GM12873 (cell line): ENCODE results near the gene CDH13.

Experiments used
- TF ChIP-seq, protein P1 (sequence below): IDR thresholded peaks from 2 replicates; pipeline ENCODE4 v1.5.1; 2012; ENCODE audit warnings: low read depth, mild to moderate bottlenecking, moderate library complexity, low read length, control low read depth; ENCODE audit not compliant: insufficient read depth; ENCODE audit errors: missing control alignments

The CDH13 gene

DNA sequence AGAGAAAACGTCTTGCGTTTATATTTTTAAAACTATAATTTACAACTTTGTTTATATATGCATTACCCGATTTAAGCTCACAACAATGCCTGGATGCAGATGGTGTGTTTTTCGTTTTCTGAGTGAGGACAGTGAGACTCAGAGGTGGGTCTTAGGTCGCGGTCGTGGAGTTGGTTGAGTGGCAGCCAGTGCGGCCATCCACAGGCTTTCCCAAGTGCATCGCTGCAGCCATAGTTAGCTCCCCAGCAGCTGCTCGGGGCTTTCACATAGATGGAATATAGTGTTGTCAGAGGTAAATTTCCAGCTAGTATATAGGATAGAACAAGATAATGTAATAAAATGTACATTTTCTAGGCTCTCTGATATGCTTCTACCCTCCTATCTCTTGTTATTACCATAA lies 417.8 kb downstream of the CDH13 start:
- TF ChIP-seq, protein P1, sequence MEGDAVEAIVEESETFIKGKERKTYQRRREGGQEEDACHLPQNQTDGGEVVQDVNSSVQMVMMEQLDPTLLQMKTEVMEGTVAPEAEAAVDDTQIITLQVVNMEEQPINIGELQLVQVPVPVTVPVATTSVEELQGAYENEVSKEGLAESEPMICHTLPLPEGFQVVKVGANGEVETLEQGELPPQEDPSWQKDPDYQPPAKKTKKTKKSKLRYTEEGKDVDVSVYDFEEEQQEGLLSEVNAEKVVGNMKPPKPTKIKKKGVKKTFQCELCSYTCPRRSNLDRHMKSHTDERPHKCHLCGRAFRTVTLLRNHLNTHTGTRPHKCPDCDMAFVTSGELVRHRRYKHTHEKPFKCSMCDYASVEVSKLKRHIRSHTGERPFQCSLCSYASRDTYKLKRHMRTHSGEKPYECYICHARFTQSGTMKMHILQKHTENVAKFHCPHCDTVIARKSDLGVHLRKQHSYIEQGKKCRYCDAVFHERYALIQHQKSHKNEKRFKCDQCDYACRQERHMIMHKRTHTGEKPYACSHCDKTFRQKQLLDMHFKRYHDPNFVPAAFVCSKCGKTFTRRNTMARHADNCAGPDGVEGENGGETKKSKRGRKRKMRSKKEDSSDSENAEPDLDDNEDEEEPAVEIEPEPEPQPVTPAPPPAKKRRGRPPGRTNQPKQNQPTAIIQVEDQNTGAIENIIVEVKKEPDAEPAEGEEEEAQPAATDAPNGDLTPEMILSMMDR, result no peak

DNA sequence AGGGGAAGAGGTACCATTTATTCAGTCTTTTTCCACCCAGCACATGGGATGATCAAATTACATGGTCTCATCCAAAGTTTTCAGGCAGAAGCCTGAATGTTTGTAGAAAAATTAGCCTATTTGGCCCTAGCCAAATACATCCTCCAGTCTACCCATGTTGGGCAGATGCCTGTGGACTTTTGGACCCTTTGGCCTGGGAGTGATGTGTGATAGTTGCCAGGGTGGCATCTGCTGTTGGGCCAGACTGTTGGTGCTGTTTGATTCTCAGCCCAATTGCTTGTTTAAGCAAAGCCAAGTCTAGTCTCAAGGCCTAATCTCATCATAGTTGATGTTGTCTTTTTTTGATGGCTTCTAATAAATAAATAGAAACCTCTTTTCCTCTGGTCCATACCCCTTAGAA lies 419.0 kb downstream of the CDH13 start:
- TF ChIP-seq, protein P1, result no peak

DNA sequence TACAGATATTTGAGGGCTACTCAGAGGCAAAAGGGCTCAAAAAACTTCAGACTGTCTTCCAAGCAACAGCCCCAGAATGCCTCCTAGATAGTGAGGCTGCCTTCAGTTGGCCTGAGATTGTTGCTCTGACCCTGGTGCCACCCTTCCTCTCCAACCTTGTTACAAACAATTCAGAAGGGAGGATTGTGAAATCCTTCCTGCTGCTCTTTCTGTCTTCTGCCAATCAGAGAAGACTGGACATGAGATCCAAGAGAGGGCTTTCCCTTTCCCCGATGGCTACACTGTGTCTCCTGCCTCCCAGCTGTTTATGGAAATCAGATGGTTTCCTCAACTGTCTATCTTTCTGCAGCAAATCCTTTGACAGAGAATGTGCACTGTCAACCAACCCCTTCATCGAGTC lies 419.9 kb downstream of the CDH13 start:
- TF ChIP-seq, protein P1, result no peak

DNA sequence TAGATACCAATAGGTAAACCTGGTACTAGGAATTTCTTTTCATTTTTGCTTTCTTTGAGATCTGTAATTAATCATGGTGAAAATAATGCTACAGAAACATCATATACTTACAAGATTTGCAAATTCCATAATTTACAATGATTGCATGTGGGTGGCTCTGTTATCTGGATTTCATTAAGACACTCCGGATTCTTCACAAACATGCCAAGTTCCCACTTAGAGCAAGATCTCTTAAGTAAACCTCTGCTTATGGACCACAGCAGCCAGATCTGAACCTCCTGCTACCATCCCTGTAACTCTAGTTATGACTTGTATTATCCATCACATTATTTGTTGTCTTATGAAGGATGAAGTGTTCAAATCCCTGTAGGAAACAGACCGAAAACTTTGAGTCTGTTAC lies 424.7 kb downstream of the CDH13 start:
- TF ChIP-seq, protein P1, result no peak

DNA sequence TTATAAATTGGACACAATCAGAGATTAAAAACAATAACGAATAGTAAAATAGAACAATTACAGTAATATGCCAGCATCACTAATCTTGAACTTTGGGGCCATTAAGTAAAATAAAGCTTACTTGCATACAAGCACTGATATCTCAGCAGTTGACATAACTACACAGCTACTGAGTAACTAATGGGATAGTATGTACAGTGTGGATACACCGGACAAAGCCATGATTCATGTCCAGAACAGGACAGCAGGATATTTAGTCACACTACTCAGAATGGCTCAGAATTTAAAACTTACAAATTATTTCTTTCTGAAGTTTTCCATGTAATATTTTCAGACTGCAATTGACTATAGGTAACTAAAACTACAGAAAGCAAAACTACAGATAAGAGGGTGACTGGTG lies 427.5 kb downstream of the CDH13 start:
- TF ChIP-seq, protein P1, result no peak

DNA sequence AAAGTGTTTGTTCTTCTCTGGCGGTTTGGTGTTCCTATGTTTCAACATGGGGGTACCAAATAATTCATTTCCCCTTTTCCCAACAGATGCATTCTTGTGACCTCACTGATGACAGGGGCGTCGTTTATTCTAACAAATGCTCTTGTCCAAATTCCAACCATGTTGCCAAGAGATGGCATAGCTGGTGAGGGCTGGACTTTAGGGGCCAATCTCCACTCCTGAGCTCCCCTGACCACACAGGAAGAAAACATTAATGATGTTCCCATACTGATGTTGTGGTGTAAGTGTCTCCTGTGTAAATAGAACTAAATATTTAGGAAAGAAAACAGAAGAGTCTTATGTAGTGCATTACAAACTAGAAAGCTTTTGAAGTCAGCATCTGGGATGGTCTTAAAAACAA lies 431.6 kb downstream of the CDH13 start:
- TF ChIP-seq, protein P1, result no peak

DNA sequence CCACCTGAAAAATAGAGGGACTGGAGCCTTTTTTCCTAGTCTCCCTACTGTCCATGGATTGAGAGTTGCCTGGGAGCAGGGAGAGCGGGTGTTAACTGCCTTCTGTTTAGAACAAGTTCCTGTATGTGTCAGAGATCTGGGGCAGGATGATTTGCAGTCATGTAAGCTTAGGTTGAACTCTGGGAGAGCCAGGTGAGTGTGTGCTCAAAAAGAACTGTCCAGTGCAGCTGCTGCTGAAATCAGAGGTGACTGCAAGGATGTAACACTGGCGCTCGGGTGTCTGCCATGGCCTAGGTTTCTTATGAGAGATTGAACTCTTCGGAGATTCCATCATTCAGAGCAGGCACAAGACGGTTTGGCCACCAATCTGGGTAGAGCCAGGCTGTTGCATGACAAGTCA lies 432.5 kb downstream of the CDH13 start:
- TF ChIP-seq, protein P1, result no peak
